ENCODE results near the gene OVOL1. TPM values are rescaled to one million over a fixed set of nuclear protein-coding genes. Genes with fewer than 3 reads are reported as not detected.
A peak's percentile ranks its signal among the peaks of the same experiment; 100 is the strongest.

Gene OVOL1
- polyA plus RNA-seq, 3 donors = 0.08 TPM; not detected in 2

GRCh38 chr11:65798882-65799281, 12.0 kb downstream of the OVOL1 start:
- Histone ChIP-seq H3K4me1 (ENCODE audit: control insufficient read depth in 1 of 2, insufficient read depth in 2 of 2, low read length in 2 of 2) (peaks cover 5 to 9% of the 10 kb centered on the region in 2 donors), H3K9ac (ENCODE audit: insufficient read depth, low read length, poor library complexity, severe bottlenecking) (no peak overlapping the region), H2AFZ (ENCODE audit: insufficient read depth, low read depth, low read length, poor library complexity, severe bottlenecking) (no peak overlapping the region), H3K36me3 (replicated peaks in 1 of 2; ENCODE audit: control insufficient read depth in 1 of 2, insufficient read depth in 2 of 2, low read length in 2 of 2) (no peaks in the 10 kb centered on the region), H3K79me2 (ENCODE audit: insufficient read depth, low read length) (no peaks in the 10 kb centered on the region), H4K20me1 (ENCODE audit: insufficient read depth, low read length) (no peaks in the 10 kb centered on the region), H3K27me3 (ENCODE audit: control insufficient read depth in 2 of 2, insufficient read depth in 2 of 2, low read length in 2 of 2) (peaks cover 0 to 24% of the 10 kb centered on the region in 2 donors), H3K9me3 (replicated peaks in 1 of 2; ENCODE audit: control insufficient read depth in 1 of 2, insufficient read depth in 1 of 2, low read length in 2 of 2) (no peaks in the 10 kb centered on the region), H3K4me2 (replicated peaks; ENCODE audit: extremely low read depth, low read length, poor library complexity, severe bottlenecking) (no peak overlapping the region), H3K27ac (ENCODE audit: low read depth in 1 of 2, low read length in 2 of 2) (no peak overlapping the region), H3K4me3 (replicated peaks in 1 of 3; ENCODE audit: low read depth in 2 of 3, low read length in 3 of 3) (no peak overlapping the region)
- no peak for DNase-seq
- TF ChIP-seq CTCF (IDR thresholded peaks at IDR 0.05) = no peak
- no peak overlapping the region for H3K4me3 Mint-ChIP-seq
- intact Hi-C loops (cut with micrococcal nuclease) = no loop called here
- WGBS (ENCODE audit: insufficient coverage) = 97% methylated on average over 6 of the region's 8 CpGs
- peaks cover 0 to 5% (median 0%) of the 10 kb centered on the region in 7 donors for H3K9me3 Mint-ChIP-seq
- H3K27me3 Mint-ChIP-seq (ENCODE audit: low read depth in 3 of 3) = peaks cover 16 to 34% (median 25%) of the 10 kb centered on the region in 3 donors
- H3K27ac Mint-ChIP-seq = no peak overlapping the region
- no peaks in the 10 kb centered on the region for H3K36me3 Mint-ChIP-seq
- H3K4me1 Mint-ChIP-seq = peaks cover 11% of the 10 kb centered on the region

- no peak overlapping the region for H3K4me2 ChIP-seq (replicated peaks; ENCODE audit: extremely low read depth, low read length, poor library complexity, severe bottlenecking)
- H3K9ac ChIP-seq (ENCODE audit: insufficient read depth, low read length, poor library complexity, severe bottlenecking) = no peak overlapping the region
- no peak overlapping the region for H2AFZ ChIP-seq (ENCODE audit: insufficient read depth, low read depth, low read length, poor library complexity, severe bottlenecking)
- Mint-ChIP-seq H3K9me3 (peaks cover 0 to 5% (median 1%) of the 10 kb centered on the region in 7 donors), H3K4me1 (peaks cover 11% of the 10 kb centered on the region), H3K27ac (peak overlapping the region in 1 of 7 donors; percentile 24), H3K27me3 (ENCODE audit: low read depth in 3 of 3) (peaks cover 26 to 45% (median 30%) of the 10 kb centered on the region in 3 donors), H3K36me3 (no peaks in the 10 kb centered on the region), H3K4me3 (no peak overlapping the region)
- 86% methylated on average over 14 of the region's 18 CpGs for WGBS (ENCODE audit: insufficient coverage)
- intact Hi-C loops (cut with micrococcal nuclease) = no loop called here
- DNase-seq = no peak
- no peaks in the 10 kb centered on the region for H3K79me2 ChIP-seq (ENCODE audit: insufficient read depth, low read length)
- no peak for TF ChIP-seq CTCF (IDR thresholded peaks at IDR 0.05)
- H4K20me1 ChIP-seq (ENCODE audit: insufficient read depth, low read length) = no peaks in the 10 kb centered on the region
- no peaks in the 10 kb centered on the region for H3K36me3 ChIP-seq (replicated peaks in 1 of 2; ENCODE audit: control insufficient read depth in 1 of 2, insufficient read depth in 2 of 2, low read length in 2 of 2)
- H3K4me1 ChIP-seq (ENCODE audit: control insufficient read depth in 1 of 2, insufficient read depth in 2 of 2, low read length in 2 of 2) = peaks cover 5 to 9% of the 10 kb centered on the region in 2 donors
- H3K27ac ChIP-seq (ENCODE audit: low read depth in 1 of 2, low read length in 2 of 2) = no peak overlapping the region
- no peaks in the 10 kb centered on the region for H3K9me3 ChIP-seq (replicated peaks in 1 of 2; ENCODE audit: control insufficient read depth in 1 of 2, insufficient read depth in 1 of 2, low read length in 2 of 2)
- no peak overlapping the region for H3K4me3 ChIP-seq (replicated peaks in 1 of 3; ENCODE audit: low read depth in 2 of 3, low read length in 3 of 3)
- H3K27me3 ChIP-seq (ENCODE audit: control insufficient read depth in 2 of 2, insufficient read depth in 2 of 2, low read length in 2 of 2) = peaks cover 0 to 30% of the 10 kb centered on the region in 2 donors
Measured at GRCh38 chr11:65801153-65801987, 14.5 kb downstream of the OVOL1 start.
